DOHH2 (cell line): ENCODE measurements around the gene SOST.

Source experiments
- EZH2phosphoT487 ChIP-seq: fragments of 200-600 bp; sonication (generic); IDR thresholded peaks from 2 replicates; pipeline ENCODE4 v1.6.1; 2017; ENCODE audit warnings: borderline replicate concordance, mild to moderate bottlenecking, antibody characterized with exemption, low read length, moderate library complexity, mixed read lengths
- TF ChIP-seq, protein P1 (sequence below): fragments of 200-600 bp; sonication (generic); IDR thresholded peaks from one replicate; pipeline ENCODE4 v1.5.1; 2014; ENCODE audit warnings: antibody characterized with exemption, mild to moderate bottlenecking, low read depth, low read length; ENCODE audit not compliant: poor library complexity, severe bottlenecking

- TF ChIP-seq, protein P1, sequence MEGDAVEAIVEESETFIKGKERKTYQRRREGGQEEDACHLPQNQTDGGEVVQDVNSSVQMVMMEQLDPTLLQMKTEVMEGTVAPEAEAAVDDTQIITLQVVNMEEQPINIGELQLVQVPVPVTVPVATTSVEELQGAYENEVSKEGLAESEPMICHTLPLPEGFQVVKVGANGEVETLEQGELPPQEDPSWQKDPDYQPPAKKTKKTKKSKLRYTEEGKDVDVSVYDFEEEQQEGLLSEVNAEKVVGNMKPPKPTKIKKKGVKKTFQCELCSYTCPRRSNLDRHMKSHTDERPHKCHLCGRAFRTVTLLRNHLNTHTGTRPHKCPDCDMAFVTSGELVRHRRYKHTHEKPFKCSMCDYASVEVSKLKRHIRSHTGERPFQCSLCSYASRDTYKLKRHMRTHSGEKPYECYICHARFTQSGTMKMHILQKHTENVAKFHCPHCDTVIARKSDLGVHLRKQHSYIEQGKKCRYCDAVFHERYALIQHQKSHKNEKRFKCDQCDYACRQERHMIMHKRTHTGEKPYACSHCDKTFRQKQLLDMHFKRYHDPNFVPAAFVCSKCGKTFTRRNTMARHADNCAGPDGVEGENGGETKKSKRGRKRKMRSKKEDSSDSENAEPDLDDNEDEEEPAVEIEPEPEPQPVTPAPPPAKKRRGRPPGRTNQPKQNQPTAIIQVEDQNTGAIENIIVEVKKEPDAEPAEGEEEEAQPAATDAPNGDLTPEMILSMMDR, result no peak
- no peak for TF ChIP-seq EZH2phosphoT487
Observed at GRCh38 chr17:43717913-43718312, 40.7 kb downstream of the SOST start.
